Superior temporal gyrus (tissue), 1 donor: ENCODE results near the gene KCNJ14.
A peak's percentile ranks its signal among the peaks of the same experiment; 100 is the strongest.
"Not testable (repeated sequence)": the region's sequence is repeated elsewhere in the genome, so short reads cannot be mapped to it uniquely, and the experiment has no call there.

Experiments
- DNase-seq: peaks from one replicate; pipeline ENCODE4 v3.0.0-alpha.2; 2016; ENCODE audit errors: extremely low spot score

KCNJ14 gene

DNA sequence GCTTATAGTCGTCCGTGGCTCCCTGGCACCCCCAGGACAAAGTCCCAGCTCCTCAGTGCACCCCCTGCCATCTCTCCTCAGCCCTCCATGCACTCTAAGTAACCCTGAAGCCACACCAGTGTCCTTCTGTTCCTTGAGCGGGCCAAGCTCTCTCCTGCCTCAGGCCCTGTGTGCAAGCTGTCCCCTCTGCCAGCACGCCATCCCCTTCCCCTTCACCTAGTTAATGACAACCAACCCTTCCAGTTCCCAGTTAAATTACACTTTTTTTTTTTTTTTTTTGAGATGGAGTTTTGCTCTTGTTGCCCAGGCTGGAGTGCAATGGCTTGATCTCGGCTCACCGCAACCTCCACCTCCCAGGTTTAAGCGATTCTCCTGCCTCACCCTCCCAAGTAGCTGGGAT lies 33.1 kb downstream of the KCNJ14 start:
- DNase-seq = not testable (repeated sequence)

DNA sequence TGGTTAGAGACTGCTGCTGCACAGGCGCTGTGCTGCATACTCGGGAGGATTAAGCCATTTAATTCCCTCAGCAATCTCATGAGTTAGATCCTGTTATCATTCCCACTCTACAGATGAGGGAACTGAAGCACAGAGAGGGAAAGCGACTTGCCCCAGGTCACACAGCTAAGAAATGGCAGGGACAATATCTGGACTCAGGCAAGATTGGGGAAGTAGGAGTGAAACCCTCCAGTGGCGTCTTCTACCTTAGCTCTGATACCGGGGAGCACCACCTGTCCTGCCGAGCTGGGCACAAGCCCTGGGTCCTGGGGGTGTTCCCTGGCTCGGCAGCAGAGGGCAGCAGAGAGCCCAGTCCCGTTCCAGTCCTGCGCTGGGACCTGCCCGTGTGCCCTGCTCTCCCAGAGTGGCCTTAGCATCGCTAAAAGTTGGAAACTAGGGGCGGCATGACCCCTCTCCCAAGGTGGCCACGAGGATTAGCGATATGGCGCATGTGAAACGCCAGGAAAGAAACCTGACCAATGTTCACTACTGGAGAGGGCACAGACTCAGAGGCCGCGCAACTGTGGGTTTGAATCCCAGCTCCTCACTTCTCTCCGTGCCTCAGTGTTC lies 34.3 kb downstream of the KCNJ14 start:
- DNase-seq = peak; percentile 58

DNA sequence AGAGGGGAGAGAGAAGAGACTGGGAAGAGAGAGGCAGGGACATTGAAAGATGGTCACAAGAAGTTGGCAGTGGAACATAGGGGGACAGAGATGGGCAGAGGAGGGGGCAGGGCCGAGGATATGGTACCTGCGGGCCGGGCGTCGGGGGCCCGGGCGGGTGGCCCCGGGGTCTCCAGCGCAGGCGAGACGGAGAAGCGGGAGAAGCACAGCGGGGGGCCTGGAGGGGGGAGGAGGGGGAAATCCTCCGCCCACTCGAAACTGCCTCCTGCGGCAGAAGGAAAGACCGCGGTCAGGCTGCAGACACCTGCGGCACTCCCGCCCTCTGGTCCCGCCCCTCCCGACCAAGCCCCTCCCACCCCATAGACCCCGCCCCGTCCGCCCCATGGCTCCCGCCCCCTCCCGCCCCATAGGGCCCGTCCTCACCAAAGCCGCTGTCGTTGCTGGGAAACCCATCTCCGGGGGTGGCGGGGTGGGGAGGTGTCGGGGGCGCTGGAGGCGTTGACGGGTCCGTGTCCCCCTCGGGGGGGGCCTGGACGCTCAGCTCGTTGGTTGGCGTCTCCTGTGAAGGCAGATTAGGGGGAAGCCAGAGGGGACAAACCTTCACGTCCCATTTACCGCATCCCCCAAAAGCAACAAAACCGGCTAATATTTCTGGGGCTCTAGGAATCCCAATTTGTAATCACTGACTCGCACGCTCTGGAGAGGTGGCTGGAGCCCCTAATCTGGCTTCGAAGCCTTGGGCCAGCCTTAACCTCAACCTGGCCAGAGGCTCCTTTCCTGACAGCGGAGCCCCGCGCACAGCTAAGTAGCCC lies 35.8 kb downstream of the KCNJ14 start:
- DNase-seq = no peak

DNA sequence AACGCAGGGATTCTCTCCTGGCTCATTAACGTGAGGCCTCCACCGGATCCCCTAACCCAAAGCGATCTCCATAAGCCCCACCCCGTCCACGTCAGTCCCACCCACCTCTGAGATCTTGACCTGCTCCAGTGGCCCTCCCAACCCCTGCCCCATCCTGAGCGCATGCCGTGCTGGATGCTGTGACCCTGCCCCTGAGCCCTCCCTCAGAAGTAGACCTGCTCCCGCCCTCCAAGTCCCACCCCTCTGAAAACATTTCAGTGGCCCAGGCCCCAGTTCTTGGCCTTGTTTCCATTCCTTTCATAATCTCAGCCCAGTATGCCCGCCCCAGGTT lies 36.4 kb downstream of the KCNJ14 start:
- DNase-seq = no peak

DNA sequence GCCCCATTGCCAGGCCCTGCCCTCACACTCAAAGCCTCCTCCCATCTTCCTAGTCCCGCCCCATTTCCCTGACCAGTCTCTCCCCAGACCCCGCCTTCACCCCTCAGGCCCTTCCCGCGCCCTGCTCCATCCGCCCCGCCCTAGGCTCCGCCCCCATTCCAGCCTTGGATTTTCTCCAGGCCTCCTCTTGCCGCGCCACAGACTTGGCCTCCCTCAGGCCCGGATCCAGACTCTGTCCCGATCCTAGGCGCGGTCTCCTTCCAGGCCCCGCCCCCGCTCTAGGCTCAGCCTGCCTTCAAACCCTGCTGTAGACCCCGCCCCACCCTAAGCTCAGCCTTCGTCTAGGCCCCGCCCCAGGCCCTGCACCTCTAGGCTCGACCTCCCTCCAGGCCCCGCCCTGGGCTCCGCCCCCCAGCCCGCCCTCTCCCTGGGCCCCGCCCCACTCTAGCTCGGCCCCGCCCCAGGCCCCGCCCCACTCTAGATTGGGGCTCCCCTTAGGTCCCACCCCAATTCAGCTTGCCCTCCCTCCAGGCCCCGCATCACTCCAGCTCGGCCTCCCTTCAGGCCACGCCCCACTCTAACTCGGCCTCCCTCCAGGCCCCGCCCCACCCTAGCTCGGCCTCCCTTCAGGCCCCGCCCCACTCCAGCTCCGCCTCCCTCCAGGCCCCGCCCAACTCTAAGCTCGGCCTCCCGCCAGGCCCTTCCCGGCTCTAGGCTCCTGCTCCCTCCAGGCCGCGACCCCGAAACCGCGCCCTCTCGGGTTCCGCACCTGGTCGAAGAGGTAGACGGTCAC lies 37.7 kb downstream of the KCNJ14 start:
- peak; percentile 69 for DNase-seq

DNA sequence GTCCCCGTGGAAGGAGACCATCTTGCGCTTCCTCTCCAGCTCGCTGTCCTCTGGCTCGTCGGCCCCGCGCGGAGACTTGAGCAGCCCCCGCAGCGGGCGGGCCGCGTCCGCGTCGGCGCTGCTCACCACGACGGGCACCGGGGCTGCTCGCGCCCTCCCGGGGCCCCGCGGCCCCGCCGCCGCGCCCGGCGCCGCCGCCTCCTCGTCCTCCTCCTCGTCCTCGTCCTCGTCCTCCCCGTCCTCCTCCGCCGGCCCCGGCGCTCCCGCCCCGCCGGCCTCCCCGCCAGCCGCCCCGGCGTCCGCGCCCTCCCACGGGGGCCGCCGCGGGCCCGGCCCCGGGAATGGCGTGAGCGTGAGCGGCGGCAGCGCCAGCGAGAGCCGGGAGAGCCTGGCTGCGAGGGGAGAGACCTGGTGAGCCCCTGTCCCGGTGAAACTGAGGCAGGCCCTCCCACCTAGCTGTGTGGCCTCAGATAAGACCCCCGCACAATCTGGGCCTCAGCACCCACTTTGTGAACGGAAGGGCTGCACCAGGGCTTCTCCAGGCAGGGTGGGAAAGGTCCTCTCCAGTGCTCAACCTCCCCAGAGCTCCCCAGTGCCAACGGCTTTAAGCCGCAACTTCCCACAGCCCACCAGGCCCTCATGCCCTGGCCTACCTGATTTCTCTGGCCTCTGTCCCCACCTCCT lies 38.5 kb downstream of the KCNJ14 start:
- DNase-seq = no peak

DNA sequence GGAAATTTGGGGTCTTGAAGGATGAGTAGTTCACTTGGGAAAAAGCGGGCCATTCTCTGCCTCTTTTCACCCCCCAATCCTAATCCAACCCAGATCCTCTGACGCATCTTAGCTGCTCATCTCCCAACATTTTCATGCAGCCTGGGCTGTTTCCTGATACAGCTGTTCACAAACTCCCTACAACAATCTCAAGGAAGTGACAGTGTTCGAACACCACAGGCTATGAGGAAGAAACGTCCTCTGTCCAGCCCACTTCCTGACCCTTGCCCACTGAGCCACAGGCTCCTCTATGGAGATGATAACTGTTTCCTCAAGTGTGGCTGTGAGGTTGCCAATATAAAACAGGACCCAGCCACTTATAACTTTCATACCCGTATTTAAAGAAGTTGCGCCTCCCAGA lies 40.0 kb downstream of the KCNJ14 start:
- no peak for DNase-seq

DNA sequence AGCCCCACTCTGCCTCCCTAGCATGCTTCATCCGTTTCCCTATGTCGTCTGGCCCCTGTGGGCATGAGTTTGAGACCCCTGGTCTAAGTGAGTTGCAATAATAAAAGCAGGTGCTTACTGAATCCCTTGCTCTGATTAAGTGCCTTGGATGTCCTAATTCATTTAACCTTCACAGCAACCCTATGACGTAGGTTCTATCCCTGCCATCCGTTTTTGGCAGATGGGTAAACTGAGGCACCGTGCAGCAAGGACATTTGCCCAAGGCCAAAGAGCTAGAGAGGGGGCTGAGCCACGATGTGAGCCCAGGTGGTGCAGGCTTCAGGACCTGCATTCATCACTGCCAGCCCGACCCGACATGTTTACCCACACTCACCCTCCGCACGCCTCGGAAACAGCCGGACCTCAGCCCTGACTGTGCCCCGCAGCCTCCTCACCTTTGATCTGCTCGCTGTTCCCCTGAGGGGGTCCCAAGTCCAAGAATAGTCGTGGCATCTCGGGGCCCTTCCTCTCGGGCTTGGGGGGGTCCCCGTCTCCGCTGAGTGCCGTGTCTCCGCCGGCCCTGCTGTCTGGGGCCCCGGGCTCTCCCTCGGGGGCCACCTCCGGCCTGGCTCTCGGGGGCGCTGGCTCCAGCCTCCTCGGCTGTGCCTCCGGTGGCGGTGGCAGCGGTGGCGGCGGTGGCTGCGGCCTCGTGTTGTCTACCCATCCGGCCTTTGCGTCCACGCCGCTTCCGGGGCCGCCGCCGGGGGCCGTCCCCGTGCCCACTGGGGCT lies 41.8 kb downstream of the KCNJ14 start:
- DNase-seq = no peak

DNA sequence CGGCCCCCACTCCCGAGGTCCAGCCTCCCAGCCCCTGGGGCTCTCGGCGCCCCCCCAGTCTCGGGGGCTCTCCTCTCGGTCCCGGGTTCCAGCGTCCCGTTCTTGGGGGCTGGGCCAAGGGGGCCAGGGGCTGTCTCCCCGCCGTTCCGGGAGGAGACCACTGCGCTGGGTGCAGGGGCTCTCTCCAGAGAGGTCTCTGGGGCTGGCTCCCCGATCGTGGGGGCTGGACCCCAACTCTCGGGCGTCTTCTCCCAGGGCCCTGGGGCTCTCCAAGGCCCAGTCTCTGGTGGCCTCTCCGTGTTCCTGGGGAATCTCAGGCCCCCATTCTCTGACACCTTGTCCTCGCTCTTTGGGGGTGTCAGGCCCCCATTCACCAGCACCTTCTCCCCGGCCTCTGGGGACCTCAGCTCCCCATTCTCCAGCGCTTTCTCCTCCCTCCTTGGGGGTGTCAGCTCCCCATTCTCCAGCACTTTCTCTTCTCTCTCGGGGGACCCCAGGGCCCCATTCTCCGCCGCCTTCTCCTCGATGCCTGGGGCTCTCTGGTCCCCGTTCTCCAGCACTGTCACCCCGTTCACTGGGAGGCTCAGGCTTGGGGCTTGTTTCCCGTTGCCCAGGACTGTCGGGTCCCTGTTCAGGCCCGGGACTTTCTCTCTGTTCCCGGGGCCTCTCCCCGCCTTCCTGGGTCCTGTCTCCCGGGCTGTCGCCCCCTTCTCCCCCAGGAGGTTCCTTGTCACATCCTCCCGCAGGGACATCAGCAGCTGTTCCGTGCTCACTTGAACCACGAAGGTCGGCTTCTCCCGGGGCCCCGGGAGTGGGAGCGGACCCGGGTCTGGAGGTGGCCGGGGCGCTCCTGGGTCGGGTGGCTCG lies 42.6 kb downstream of the KCNJ14 start:
- DNase-seq = no peak

DNA sequence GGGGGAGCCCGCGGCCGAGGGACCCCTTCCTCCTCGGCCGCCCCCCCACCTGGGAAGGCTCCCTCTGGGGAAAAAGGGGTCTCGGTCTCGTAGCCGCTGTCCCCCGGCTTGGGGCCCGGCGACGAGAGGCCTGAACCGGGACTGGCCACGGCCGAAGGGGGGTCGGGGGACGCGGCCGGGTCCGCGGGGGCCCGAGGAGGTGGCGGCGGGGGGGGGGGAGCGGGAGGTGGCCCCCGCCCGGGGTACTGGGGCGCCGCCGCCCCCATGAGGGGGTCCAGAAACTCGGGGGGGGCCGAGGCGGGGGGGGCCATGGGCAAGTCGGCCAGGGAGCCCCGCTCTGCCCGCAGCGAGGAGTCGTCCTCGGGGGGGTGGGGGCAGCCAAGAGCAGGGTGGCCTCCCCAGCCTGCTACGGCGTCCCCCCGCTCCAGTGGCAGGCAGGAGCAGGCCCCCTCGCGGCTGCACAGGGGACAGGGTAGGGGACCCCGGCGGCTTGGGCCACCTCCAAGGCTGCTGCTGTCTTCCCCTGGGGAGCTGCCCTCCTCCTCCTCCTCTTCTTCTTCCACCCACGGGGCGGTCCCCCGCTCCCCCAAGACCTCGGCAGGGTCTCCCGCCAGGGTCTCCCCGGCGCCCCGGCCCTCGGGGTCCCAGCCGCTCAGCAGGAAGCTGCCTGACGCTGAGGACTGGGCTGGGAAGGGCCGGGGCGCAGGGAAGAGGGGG lies 43.4 kb downstream of the KCNJ14 start:
- DNase-seq = no peak

DNA sequence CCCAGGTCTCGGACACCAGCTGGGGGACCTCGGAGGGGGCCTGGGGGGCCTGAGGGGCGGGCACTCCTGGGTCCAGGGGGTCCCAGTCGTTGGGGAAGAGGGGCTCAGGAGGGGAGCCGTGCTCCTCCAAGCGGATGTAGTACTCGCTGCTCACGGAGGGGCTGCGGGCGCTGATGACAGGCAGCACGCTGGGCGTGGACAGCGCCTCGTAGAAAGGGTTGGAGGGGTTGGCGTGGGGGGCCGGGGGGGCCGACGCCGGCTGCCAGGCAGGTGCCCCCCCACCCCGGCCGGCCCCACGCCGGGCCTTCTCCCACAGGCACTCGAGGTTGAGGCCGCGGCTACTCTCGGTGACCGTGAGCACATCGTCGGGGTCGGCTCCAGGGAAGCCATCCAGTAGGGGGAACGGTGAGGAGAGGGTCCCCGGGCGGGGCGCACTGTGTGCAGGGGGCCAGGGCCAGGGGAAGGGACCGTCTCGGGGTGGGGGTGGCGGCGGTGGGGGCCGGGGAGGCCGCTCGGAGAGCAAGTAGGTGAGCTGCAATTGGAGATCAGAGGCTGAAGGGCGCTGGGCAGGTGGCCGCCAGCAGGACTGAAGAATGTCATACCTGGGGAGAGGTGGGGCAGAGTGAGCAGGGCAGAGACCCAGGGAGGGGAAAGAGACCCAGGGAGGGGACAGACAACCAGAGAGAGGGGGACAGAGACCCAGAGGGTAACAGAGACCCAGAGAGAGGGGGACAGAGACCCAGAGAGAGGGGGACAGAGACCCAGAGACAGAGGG lies 44.1 kb downstream of the KCNJ14 start:
- DNase-seq = no peak

DNA sequence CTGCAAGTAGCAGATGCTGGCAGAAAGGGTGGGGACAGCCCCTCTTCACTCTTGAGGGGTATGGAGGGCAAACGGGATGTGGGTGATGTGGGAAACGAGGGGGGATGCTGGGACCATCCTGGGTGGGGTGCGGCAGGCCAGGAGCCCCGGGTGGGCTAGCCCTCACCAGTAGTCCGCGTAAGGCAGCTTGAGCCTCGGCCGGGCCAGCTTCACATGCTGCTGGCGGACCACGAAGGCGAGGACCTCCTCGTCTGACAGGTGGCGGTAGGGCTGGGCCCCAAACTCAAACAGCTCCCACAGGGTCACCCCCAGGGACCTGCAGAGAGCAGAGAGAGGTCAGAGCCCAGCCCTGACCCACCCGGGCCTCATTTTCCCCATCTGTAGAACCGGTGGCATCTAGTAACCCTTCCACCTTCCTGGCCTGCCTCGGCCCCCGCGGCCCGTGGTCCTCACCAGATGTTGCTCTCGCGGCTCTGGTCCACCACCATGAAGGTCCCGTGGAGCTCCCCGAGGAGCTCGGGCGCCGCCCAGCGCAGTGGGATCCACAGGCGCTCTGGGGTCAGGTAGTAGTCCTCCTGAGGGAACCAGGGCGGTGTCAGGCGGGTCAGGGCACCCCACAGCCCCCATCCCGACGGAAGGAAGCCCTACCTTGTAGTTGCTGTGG lies 45.6 kb downstream of the KCNJ14 start:
- DNase-seq = no peak

DNA sequence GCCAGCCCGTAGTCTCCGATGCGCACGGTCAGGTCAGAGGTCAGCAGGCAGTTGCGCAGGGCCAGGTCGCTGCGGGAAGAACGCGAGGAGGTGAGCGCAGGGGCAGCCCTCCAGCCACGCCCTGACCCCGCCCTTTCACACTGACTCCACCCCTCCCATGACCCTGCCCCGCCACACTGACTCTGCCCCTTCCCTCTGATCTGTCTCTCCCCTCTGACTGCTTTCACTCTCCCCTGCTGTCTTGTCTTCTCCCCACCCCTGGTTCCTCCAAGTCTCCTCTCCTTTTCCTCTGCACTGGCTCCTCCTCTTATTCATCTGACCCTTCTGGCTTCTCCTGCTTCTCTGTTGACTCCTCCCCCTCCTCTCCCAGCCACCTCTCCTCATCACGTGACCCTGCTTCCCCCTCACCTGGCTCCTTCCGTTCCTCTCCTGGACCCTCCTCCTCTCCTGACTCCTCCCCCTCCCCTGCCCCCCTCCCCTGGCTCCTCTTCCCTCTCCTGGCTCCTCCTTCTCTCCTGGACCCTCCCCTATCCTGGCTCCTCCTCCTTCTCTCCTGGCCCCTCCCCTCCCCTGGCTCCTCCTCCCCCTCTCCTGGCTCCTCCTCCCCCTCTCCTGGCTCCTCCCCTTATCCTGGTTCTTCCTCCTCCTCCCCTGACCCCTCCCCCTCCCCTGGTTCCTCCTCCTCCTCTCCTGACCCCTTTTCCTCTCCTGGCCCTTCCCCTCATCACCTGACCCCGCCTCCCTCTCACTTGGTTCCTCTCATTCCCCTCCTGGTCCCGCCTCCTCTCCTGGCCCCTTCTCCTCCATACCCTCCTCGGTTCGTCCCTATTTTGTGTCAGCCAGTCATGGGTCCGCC lies 46.3 kb downstream of the KCNJ14 start:
- no peak for DNase-seq

DNA sequence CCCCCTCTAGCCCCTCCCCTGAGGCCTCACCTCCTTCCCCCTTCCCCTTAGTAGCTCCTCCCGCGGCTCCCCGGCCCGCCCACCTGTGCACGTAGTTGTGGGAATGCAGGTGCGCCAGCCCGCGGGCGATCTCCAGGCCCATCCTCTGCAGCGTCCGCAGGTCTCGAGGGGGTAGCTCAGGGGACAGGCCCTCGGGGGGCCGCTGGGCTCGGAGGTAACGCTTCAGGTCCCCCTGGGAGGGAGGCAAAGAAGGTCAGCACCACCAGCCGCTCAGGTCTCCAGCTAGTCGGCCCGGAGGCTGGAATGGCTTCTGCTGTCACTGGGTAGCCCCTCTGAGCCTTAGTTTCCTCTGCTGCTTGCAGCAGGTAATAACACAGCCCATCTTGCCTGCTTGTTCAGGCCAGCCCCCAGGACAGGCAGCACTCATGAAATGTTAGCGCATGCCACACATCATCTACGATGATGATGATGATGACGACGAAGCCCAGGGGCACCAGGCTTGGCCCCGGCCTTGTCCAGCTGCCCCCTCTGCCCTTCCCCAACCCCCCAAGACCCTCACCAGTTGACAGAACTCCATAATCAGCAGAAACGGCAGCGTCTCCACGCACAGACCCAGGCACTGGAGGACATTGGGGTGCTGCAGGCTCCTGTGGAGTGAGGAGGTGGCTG lies 47.1 kb downstream of the KCNJ14 start:
- DNase-seq = no peak

DNA sequence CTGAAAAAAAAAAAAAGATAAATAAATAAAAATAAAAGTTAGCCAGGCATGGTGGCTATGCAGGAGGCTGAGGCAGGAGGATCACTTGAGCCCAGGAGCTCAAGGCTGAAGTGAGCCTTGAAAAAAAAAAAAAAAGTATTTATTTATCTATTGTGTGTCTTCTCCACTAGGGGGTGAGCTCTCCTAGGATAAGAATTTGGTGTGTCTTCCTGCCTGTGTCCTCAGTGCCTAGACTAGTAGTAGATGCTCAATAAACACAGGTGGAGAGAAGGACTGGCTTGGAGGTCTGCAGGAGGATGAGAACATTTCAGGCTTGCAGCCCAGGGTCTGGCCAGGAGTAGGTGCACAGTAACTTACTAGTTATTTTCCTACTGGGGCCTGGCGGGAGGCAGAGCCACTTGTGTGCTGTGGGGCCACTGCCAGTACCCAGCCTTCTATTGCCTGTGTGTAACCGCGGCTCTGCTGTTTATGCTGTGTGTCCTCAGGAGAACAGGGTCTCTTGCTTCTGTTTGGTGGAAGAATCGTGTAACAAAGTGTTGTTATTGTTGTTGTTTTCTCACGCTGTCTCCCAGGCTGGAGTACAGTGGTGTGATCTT lies 50.9 kb downstream of the KCNJ14 start:
- no peak for DNase-seq

DNA sequence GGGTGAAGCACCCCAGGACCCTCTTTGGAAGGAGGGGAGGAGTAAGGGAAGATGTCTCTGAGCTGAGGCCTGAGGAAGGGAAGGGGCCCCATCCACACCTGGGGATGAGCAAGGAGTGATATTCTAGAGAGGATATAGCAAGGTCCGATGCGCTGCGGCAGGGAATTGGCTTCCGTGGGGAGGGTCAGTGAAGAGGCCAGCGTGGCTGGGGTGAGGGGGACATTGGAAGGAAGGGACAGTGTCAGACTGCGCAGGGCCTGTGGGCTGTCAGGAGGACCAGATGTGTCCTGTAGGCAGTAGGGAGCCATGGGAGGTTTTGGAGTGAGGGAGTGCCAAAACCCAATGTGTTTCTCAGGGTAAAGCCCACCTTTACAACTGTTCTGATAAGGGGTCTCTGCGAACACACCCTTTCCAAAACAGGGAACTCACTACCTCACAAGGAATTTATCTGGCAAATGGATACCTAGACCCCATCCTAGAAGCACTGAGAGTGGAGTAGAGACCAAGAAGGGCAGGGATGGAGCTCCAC lies 52.6 kb downstream of the KCNJ14 start:
- DNase-seq = no peak
